WTC11 (cell line): ENCODE data around the gene BCS1L. TPM values are rescaled to one million over a fixed set of nuclear protein-coding genes. Genes with fewer than 3 reads are reported as not detected.

ENCODE experiments used
- CREB1 ChIP-seq: sonication (generic); formaldehyde crosslinking; IDR thresholded peaks from 2 replicates; pipeline ENCODE4 v1.8.0; 2023; ENCODE audit warnings: mild to moderate bottlenecking, missing genetic modification reagents
- EMX1 ChIP-seq: fragments of 250-450 bp; sonication (Bioruptor Pico); IDR thresholded peaks from 2 replicates; pipeline ENCODE4 v1.8.0; 2021; ENCODE audit warnings: mild to moderate bottlenecking
- GRHL2 ChIP-seq: fragments of 250-450 bp; sonication (Bioruptor Pico); IDR thresholded peaks from 2 replicates; pipeline ENCODE4 v1.8.0; 2022; ENCODE audit warnings: mild to moderate bottlenecking, moderate library complexity; ENCODE audit not compliant: insufficient replicate concordance, severe bottlenecking
- MXD4 ChIP-seq: fragments of 250-450 bp; sonication (Bioruptor Pico); IDR thresholded peaks from 2 replicates; pipeline ENCODE4 v1.8.0; 2021; ENCODE audit warnings: mild to moderate bottlenecking, moderate library complexity, borderline replicate concordance
- MYBL2 ChIP-seq: sonication (generic); formaldehyde crosslinking; IDR thresholded peaks from 2 replicates; pipeline ENCODE4 v1.8.1; 2023; ENCODE audit warnings: mild to moderate bottlenecking, moderate library complexity, missing genetic modification reagents
- TCF7 ChIP-seq: sonication (generic); formaldehyde crosslinking; IDR thresholded peaks from 2 replicates; pipeline ENCODE4 v1.8.0; 2022; ENCODE audit warnings: mild to moderate bottlenecking, low read depth, missing genetic modification reagents, moderate library complexity
- ZBTB21 ChIP-seq: sonication (generic); formaldehyde crosslinking; IDR thresholded peaks from 2 replicates; pipeline ENCODE4 v1.8.1; 2023; ENCODE audit warnings: mild to moderate bottlenecking, missing genetic modification reagents, borderline replicate concordance
- ZNF219 ChIP-seq: sonication (generic); formaldehyde crosslinking; IDR thresholded peaks from 2 replicates; pipeline ENCODE4 v1.8.0; 2023; ENCODE audit warnings: missing genetic modification reagents, mild to moderate bottlenecking, borderline replicate concordance
- total RNA-seq: library from RNA; stranded (reverse); gene quantifications from 3 replicates; pipeline ENCODE4 v1.2.3, GENCODE V29; 2021
- TF ChIP-seq, protein P1 (sequence below): fragments of 250-450 bp; sonication (Bioruptor Pico); IDR thresholded peaks from 2 replicates; pipeline ENCODE4 v1.9.0; 2021; ENCODE audit warnings: mild to moderate bottlenecking
- TF ChIP-seq, protein P2 (sequence below): fragments of 250-450 bp; sonication (Bioruptor Pico); conservative IDR thresholded peaks from 2 replicates; pipeline ENCODE4 v1.9.0; 2021; ENCODE audit warnings: mild to moderate bottlenecking
- TF ChIP-seq, protein P3 (sequence below): sonication (generic); formaldehyde crosslinking; IDR thresholded peaks from 2 replicates; pipeline ENCODE4 v1.8.1; 2023; ENCODE audit warnings: mild to moderate bottlenecking, missing genetic modification reagents, borderline replicate concordance
- TF ChIP-seq, protein P4 (sequence below): sonication (generic); formaldehyde crosslinking; IDR thresholded peaks from 2 replicates; pipeline ENCODE4 v1.8.1; 2023; ENCODE audit warnings: mild to moderate bottlenecking, missing genetic modification reagents, moderate library complexity
- TF ChIP-seq, protein P5 (sequence below): sonication (generic); formaldehyde crosslinking; IDR thresholded peaks from 2 replicates; pipeline ENCODE4 v1.8.1; 2023; ENCODE audit warnings: mild to moderate bottlenecking, missing genetic modification reagents
- TF ChIP-seq, protein P6 (sequence below): sonication (generic); formaldehyde crosslinking; IDR thresholded peaks from 2 replicates; pipeline ENCODE4 v1.8.1; 2022; ENCODE audit warnings: mild to moderate bottlenecking, moderate library complexity, missing genetic modification reagents
- TF ChIP-seq, protein P7 (sequence below): sonication (generic); formaldehyde crosslinking; IDR thresholded peaks from 2 replicates; pipeline ENCODE4 v1.8.0; 2022; ENCODE audit warnings: missing genetic modification reagents
- TF ChIP-seq, protein P8 (sequence below): sonication (generic); formaldehyde crosslinking; IDR thresholded peaks from 2 replicates; pipeline ENCODE4 v1.8.1; 2023; ENCODE audit warnings: mild to moderate bottlenecking, missing genetic modification reagents

Gene BCS1L
- total RNA-seq, 1 experiment from 2014 or later = 32.7 TPM

DNA sequence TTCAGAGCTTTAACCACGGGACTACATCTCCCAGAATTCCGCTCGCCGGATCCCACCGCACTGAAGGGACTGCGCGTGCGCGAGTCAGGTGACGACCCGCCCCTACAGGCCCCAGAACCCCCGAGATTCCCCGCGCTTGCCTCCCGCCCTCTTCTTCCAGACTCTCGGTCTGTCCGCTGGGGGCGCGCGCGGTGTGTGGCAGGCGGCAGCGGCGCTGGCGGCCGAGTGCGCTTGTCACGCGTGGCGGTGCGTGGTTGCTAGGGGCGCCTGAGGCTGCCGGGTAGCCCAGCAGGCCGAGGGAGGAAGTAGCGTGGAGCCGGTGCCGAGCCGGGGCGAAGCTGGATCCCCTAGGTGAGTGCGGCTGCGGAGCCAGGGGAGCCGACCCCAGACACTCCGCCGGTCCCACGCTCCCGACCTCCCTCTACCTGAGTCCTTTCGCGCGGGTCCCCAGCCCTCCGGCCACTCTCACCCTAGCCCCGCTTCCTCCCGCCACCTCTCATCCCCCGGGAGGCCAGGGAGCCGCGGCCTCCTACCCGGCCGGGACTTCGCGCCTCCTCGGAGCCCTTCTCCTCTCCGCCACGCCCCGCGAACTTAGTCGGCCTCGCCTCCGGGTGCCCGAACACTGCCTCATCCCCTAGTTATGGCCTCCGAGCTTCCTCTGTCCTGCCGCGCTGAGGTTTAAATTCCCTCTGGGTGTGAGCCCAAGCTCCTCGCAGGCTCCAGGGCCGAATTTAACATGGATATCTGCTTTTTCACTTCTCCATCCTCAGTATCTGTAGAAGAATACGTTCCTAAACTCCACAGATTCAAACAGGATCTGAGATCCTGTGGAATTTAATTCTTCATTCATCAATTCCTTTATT, 51.4 kb downstream of the BCS1L start, which contains the start of gene TTLL4 (continued):
- TF ChIP-seq, protein P1, sequence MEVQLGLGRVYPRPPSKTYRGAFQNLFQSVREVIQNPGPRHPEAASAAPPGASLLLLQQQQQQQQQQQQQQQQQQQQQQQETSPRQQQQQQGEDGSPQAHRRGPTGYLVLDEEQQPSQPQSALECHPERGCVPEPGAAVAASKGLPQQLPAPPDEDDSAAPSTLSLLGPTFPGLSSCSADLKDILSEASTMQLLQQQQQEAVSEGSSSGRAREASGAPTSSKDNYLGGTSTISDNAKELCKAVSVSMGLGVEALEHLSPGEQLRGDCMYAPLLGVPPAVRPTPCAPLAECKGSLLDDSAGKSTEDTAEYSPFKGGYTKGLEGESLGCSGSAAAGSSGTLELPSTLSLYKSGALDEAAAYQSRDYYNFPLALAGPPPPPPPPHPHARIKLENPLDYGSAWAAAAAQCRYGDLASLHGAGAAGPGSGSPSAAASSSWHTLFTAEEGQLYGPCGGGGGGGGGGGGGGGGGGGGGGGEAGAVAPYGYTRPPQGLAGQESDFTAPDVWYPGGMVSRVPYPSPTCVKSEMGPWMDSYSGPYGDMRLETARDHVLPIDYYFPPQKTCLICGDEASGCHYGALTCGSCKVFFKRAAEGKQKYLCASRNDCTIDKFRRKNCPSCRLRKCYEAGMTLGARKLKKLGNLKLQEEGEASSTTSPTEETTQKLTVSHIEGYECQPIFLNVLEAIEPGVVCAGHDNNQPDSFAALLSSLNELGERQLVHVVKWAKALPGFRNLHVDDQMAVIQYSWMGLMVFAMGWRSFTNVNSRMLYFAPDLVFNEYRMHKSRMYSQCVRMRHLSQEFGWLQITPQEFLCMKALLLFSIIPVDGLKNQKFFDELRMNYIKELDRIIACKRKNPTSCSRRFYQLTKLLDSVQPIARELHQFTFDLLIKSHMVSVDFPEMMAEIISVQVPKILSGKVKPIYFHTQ (CRISPR knock-in tag) = no peak
- TF ChIP-seq CREB1 (CRISPR knock-in tag) (no peak), MYBL2 (CRISPR knock-in tag) (peak; percentile 30; the same call in 1 of the 2 replicates), TCF7 (no peak), GRHL2 (CRISPR knock-in tag) (no peak), ZNF219 (CRISPR knock-in tag) (peak; percentile 66; the same call in 1 of the 2 replicates), ZBTB21 (CRISPR knock-in tag) (no peak; the same call in 1 of the 2 replicates), EMX1 (CRISPR knock-in tag) (no peak), MXD4 (CRISPR knock-in tag) (no peak)
- TF ChIP-seq, protein P2, sequence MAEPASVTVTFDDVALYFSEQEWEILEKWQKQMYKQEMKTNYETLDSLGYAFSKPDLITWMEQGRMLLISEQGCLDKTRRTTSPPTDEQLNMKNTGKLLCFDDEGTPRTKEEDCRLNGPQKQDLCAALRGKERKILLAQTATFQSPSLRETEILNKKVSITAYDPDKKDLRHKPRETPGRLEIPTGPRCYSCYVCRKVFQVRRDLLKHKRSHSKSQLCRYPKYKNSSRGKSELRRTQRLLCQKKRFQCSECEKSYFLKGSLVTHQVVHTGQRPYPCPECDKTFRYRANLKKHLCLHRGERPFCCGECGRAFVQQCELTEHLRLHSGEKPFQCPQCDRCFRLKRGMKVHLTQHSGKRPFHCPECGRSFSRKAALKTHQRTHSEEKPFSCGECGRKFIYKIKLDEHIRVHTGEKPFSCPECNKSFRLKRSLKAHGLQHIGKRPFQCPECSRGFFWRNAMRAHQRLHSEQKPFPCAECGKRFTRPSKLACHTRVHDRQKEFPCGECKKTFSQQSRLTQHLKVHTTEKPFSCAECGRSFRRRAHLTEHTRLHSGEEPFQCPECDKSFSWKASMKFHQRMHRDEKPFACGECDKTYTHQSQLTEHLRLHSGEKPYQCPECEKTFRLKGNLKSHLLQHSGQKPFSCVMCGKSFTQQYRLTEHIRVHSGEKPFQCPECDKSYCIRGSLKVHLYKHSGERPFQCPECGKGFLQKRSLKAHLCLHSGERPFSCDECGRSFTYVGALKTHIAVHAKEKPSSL = no peak
- TF ChIP-seq, protein P3, sequence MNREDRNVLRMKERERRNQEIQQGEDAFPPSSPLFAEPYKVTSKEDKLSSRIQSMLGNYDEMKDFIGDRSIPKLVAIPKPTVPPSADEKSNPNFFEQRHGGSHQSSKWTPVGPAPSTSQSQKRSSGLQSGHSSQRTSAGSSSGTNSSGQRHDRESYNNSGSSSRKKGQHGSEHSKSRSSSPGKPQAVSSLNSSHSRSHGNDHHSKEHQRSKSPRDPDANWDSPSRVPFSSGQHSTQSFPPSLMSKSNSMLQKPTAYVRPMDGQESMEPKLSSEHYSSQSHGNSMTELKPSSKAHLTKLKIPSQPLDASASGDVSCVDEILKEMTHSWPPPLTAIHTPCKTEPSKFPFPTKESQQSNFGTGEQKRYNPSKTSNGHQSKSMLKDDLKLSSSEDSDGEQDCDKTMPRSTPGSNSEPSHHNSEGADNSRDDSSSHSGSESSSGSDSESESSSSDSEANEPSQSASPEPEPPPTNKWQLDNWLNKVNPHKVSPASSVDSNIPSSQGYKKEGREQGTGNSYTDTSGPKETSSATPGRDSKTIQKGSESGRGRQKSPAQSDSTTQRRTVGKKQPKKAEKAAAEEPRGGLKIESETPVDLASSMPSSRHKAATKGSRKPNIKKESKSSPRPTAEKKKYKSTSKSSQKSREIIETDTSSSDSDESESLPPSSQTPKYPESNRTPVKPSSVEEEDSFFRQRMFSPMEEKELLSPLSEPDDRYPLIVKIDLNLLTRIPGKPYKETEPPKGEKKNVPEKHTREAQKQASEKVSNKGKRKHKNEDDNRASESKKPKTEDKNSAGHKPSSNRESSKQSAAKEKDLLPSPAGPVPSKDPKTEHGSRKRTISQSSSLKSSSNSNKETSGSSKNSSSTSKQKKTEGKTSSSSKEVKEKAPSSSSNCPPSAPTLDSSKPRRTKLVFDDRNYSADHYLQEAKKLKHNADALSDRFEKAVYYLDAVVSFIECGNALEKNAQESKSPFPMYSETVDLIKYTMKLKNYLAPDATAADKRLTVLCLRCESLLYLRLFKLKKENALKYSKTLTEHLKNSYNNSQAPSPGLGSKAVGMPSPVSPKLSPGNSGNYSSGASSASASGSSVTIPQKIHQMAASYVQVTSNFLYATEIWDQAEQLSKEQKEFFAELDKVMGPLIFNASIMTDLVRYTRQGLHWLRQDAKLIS (CRISPR knock-in tag) = no peak
- TF ChIP-seq, protein P4, sequence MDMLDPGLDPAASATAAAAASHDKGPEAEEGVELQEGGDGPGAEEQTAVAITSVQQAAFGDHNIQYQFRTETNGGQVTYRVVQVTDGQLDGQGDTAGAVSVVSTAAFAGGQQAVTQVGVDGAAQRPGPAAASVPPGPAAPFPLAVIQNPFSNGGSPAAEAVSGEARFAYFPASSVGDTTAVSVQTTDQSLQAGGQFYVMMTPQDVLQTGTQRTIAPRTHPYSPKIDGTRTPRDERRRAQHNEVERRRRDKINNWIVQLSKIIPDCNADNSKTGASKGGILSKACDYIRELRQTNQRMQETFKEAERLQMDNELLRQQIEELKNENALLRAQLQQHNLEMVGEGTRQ (CRISPR knock-in tag) = peak; percentile 92
- TF ChIP-seq, protein P5, sequence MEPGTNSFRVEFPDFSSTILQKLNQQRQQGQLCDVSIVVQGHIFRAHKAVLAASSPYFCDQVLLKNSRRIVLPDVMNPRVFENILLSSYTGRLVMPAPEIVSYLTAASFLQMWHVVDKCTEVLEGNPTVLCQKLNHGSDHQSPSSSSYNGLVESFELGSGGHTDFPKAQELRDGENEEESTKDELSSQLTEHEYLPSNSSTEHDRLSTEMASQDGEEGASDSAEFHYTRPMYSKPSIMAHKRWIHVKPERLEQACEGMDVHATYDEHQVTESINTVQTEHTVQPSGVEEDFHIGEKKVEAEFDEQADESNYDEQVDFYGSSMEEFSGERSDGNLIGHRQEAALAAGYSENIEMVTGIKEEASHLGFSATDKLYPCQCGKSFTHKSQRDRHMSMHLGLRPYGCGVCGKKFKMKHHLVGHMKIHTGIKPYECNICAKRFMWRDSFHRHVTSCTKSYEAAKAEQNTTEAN = no peak; the same call in 1 of the 2 replicates
- TF ChIP-seq, protein P6, sequence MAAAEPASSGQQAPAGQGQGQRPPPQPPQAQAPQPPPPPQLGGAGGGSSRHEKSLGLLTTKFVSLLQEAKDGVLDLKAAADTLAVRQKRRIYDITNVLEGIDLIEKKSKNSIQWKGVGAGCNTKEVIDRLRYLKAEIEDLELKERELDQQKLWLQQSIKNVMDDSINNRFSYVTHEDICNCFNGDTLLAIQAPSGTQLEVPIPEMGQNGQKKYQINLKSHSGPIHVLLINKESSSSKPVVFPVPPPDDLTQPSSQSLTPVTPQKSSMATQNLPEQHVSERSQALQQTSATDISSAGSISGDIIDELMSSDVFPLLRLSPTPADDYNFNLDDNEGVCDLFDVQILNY (CRISPR knock-in tag) = peak; percentile 81
- TF ChIP-seq, protein P7, sequence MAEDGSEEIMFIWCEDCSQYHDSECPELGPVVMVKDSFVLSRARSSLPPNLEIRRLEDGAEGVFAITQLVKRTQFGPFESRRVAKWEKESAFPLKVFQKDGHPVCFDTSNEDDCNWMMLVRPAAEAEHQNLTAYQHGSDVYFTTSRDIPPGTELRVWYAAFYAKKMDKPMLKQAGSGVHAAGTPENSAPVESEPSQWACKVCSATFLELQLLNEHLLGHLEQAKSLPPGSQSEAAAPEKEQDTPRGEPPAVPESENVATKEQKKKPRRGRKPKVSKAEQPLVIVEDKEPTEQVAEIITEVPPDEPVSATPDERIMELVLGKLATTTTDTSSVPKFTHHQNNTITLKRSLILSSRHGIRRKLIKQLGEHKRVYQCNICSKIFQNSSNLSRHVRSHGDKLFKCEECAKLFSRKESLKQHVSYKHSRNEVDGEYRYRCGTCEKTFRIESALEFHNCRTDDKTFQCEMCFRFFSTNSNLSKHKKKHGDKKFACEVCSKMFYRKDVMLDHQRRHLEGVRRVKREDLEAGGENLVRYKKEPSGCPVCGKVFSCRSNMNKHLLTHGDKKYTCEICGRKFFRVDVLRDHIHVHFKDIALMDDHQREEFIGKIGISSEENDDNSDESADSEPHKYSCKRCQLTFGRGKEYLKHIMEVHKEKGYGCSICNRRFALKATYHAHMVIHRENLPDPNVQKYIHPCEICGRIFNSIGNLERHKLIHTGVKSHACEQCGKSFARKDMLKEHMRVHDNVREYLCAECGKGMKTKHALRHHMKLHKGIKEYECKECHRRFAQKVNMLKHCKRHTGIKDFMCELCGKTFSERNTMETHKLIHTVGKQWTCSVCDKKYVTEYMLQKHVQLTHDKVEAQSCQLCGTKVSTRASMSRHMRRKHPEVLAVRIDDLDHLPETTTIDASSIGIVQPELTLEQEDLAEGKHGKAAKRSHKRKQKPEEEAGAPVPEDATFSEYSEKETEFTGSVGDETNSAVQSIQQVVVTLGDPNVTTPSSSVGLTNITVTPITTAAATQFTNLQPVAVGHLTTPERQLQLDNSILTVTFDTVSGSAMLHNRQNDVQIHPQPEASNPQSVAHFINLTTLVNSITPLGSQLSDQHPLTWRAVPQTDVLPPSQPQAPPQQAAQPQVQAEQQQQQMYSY (CRISPR knock-in tag) = 0 out of 2 replicates have a peak, but pooled peaks have one; percentile 12
- TF ChIP-seq, protein P8, sequence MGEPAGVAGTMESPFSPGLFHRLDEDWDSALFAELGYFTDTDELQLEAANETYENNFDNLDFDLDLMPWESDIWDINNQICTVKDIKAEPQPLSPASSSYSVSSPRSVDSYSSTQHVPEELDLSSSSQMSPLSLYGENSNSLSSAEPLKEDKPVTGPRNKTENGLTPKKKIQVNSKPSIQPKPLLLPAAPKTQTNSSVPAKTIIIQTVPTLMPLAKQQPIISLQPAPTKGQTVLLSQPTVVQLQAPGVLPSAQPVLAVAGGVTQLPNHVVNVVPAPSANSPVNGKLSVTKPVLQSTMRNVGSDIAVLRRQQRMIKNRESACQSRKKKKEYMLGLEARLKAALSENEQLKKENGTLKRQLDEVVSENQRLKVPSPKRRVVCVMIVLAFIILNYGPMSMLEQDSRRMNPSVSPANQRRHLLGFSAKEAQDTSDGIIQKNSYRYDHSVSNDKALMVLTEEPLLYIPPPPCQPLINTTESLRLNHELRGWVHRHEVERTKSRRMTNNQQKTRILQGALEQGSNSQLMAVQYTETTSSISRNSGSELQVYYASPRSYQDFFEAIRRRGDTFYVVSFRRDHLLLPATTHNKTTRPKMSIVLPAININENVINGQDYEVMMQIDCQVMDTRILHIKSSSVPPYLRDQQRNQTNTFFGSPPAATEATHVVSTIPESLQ = no peak
